Endothelial cell of umbilical vein (primary cell): ENCODE measurements around the gene NCEH1. TPM values are rescaled to one million over a fixed set of nuclear protein-coding genes. Genes with fewer than 3 reads are reported as not detected.

Source experiments
- BruUV-seq: library from RNA; stranded (reverse); fragments of 400-500 nt; replicated peaks from 2 replicates; lab custom pipeline; 2021; lab: Mats Ljungman, UMichigan
- CTCF ChIA-PET: fragments of 300-600, 350-600 bp; sonication (Branson Sonifier 250); formaldehyde crosslinking; loops from one replicate; lab custom pipeline; 2021; ENCODE audit warnings: antibody characterized with exemption, inconsistent platforms; lab: Charles Lee
- POLR2A ChIA-PET: fragments of 300-600, 350-600 bp; sonication (Branson Sonifier 250); formaldehyde crosslinking; loops from one replicate; lab custom pipeline; 2021; ENCODE audit warnings: antibody characterized with exemption, inconsistent platforms; lab: Charles Lee
- DNase-seq: peaks from one replicate; pipeline ENCODE4 v3.0.0-alpha.2; 2011; ENCODE audit warnings: low read depth, low spot score
- FAIRE-seq: peaks from 2 replicates; lab custom pipeline; 2011; peaks lifted over from hg19 to GRCh38; lab: Jason Lieb, UNC
- H2AFZ ChIP-seq: 2 replicates; pipeline ENCODE4 v1.6.0; 2012; ENCODE audit warnings: low read depth, low read length, control low read depth, inconsistent platforms
- H3K27ac ChIP-seq: 2 replicates; pipeline ENCODE4 v1.5.1; 2011; ENCODE audit warnings: low read depth, mild to moderate bottlenecking, control low read depth, low read length, moderate library complexity; ENCODE audit not compliant: insufficient read depth
- H3K27me3 ChIP-seq, 2 experiments: 2 replicates each; pipeline versions ENCODE4 v1.6.0 to v1.6.1; 2011; ENCODE audit warnings: low read length in 2 of 2, mixed read lengths in 1 of 2; ENCODE audit not compliant: control insufficient read depth in 2 of 2, insufficient read depth in 2 of 2
- H3K36me3 ChIP-seq, 2 experiments: 2 replicates in 1 of 2; 3 replicates in 1 of 2; pipeline ENCODE4 v1.5.1; 2011; ENCODE audit warnings: low read length in 2 of 2, mild to moderate bottlenecking in 1 of 2, moderate library complexity in 1 of 2; ENCODE audit not compliant: control insufficient read depth in 2 of 2, insufficient read depth in 2 of 2; ENCODE audit errors: extremely low read depth in 1 of 2
- H3K4me1 ChIP-seq: 3 replicates; pipeline ENCODE4 v1.5.1; 2011; ENCODE audit warnings: mild to moderate bottlenecking, low read length; ENCODE audit not compliant: control insufficient read depth, insufficient read depth; ENCODE audit errors: extremely low read depth
- H3K4me2 ChIP-seq: 2 replicates; pipeline ENCODE4 v1.6.1; 2011; ENCODE audit warnings: low read length, control low read depth, mixed read lengths; ENCODE audit not compliant: insufficient read depth
- H3K4me3 ChIP-seq, 3 experiments: fragments of 200-600 bp in 1 of 3; sonication (generic), shearing (Covaris generic) in 1 of 3; replicated peaks in 1 of 3; 2 replicates each; pipeline ENCODE4 v1.5.1; 2011 to 2016; ENCODE audit warnings: control low read depth in 3 of 3, low read length in 3 of 3, mild to moderate bottlenecking in 2 of 3, inconsistent platforms in 1 of 3, low read depth in 1 of 3, moderate library complexity in 1 of 3; ENCODE audit not compliant: insufficient read depth in 1 of 3
- H3K79me2 ChIP-seq: 2 replicates; pipeline ENCODE4 v1.6.0; 2012; ENCODE audit warnings: low read length, inconsistent platforms; ENCODE audit not compliant: control insufficient read depth, insufficient read depth
- H3K9ac ChIP-seq: replicated peaks from 2 replicates; pipeline ENCODE3; 2011; ENCODE audit warnings: low read length, control low read depth; ENCODE audit not compliant: insufficient read depth; ENCODE audit errors: extremely low read depth
- H3K9me1 ChIP-seq: replicated peaks from 3 replicates; pipeline ENCODE4 v1.6.0; 2011; ENCODE audit warnings: mild to moderate bottlenecking, low read length; ENCODE audit not compliant: control insufficient read depth, insufficient read depth; ENCODE audit errors: extremely low read depth
- H3K9me3 ChIP-seq: replicated peaks from 2 replicates; pipeline ENCODE4 v1.5.1; 2012; ENCODE audit warnings: low read length, inconsistent platforms; ENCODE audit not compliant: control insufficient read depth, insufficient read depth
- H4K20me1 ChIP-seq: replicated peaks from 2 replicates; pipeline ENCODE3; 2011; ENCODE audit warnings: mild to moderate bottlenecking, low read length; ENCODE audit not compliant: control insufficient read depth, insufficient read depth; ENCODE audit errors: extremely low read depth
- CTCF ChIP-seq, 2 donors: IDR thresholded peaks; 1 replicate in 1 of 2; 2 replicates in 1 of 2; pipeline ENCODE4 v1.5.1; 2011; ENCODE audit warnings: low read length in 2 of 2, mild to moderate bottlenecking in 2 of 2, moderate library complexity in 2 of 2, control low read depth in 1 of 2, inconsistent platforms in 1 of 2, low read depth in 1 of 2; ENCODE audit not compliant: insufficient read depth in 1 of 2; ENCODE audit errors: extremely low read depth in 1 of 2
- EZH2 ChIP-seq: IDR thresholded peaks from 2 replicates; pipeline ENCODE4 v1.6.1; 2012; ENCODE audit warnings: borderline replicate concordance, low read depth, mild to moderate bottlenecking, moderate library complexity, low read length, inconsistent platforms; ENCODE audit not compliant: severe bottlenecking
- FOS ChIP-seq: IDR thresholded peaks from 2 replicates; pipeline ENCODE4 v1.6.1; 2011; ENCODE audit warnings: mild to moderate bottlenecking, low read length, moderate library complexity, borderline replicate concordance; ENCODE audit not compliant: insufficient read depth
- GATA2 ChIP-seq: IDR thresholded peaks from 2 replicates; pipeline ENCODE4 v1.7.0; 2011; ENCODE audit warnings: low read depth, mild to moderate bottlenecking, moderate library complexity, mixed read lengths, low read length; ENCODE audit not compliant: insufficient read length, insufficient read depth
- JUN ChIP-seq: IDR thresholded peaks from 2 replicates; pipeline ENCODE4 v1.6.1; 2011; ENCODE audit warnings: borderline replicate concordance, low read depth; ENCODE audit not compliant: insufficient read length, insufficient read depth
- MAX ChIP-seq: IDR thresholded peaks from 2 replicates; pipeline ENCODE4 v1.6.1; 2011; ENCODE audit not compliant: insufficient read depth, insufficient read length
- MYC ChIP-seq: IDR thresholded peaks from one replicate; pipeline ENCODE4 v1.6.1; 2011; ENCODE audit warnings: mild to moderate bottlenecking, low read depth, low read length
- POLR2A ChIP-seq: IDR thresholded peaks from 2 replicates; pipeline ENCODE4 v1.6.1; 2012; ENCODE audit warnings: low read depth, mild to moderate bottlenecking, control low read depth, low read length
- POLR2AphosphoS5 ChIP-seq: IDR thresholded peaks from 2 replicates; pipeline ENCODE4 v1.6.1; 2012; ENCODE audit warnings: low read depth, mild to moderate bottlenecking, control low read depth, low read length, moderate library complexity; ENCODE audit not compliant: insufficient read depth
- dilution Hi-C: fragments of 300-500 bp; cut with MboI; formaldehyde crosslinking; loops from one replicate; pipeline ENCODE4 v1.15.0; 2019; ENCODE audit warnings: low sequenced_read_pairs; ENCODE audit not compliant: extremely low pct_ligation_motif_present
- intact Hi-C: fragments of 100-400 bp; cut with micrococcal nuclease; formaldehyde crosslinking; loops from one replicate; pipeline ENCODE4 v1.10.0; 2022
- polyA plus RNA-seq, 4 experiments: library from polyadenylated mRNA; depleted of rRNA in 3 of 4; stranded (reverse) in 3 of 4; unstranded in 1 of 4; fragments of >200 nt; gene quantifications; 2 replicates each; pipeline versions ENCODE4 v1.2.1 to v1.2.3, GENCODE V29; 2011 to 2012; ENCODE audit warnings: missing spikeins in 1 of 4
- total RNA-seq: library from RNA; stranded (reverse); gene quantifications from 2 replicates; pipeline ENCODE4 v1.2.3, GENCODE V29; 2021

The NCEH1 gene
- total and polyA plus RNA-seq, 2 donors (not counting 3 experiments of a cell fraction or from before 2014, with no cell fraction given), result 10.0 to 20.3 TPM

DNA sequence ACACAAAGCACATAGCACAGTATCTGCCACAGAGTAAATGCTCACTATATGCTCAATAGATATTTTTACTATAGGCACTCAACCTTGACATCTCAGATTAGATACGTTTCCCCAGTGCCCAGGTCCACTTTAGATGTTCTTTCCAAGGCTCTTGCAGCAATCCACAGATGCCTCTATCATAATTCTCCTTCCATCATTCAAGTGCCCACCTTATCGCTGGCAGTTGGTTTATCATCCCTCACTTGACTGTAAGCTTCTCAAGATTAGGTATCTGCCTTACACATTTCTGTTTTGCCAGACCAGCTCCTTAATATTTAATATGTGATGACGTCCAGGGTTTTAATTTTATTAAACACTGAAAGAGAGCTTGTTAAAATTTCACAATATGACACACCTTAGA is 8.6 kb downstream of the NCEH1 start:
- DNase-seq (no peak), FAIRE-seq (no peak)
- dilution Hi-C loops (no loop called here), intact Hi-C loops (no loop called here)
- CTCF ChIA-PET, result interaction anchor here (0.7 to 4.8 kb wide), 2 partner anchors 10 to 15 kb away, joined by 3 to 26 read pairs; no protein-coding TSS in a partner anchor
- Histone ChIP-seq H3K27ac (no peak overlapping the region), H3K4me2 (no peak overlapping the region), H2AFZ (no peak overlapping the region), H3K9me1 (no peaks in the 10 kb centered on the region), H3K9ac (no peak overlapping the region), H3K4me1 (no peaks in the 10 kb centered on the region), H3K27me3 (no peaks in the 10 kb centered on the region), H4K20me1 (no peaks in the 10 kb centered on the region), H3K9me3 (no peaks in the 10 kb centered on the region), H3K36me3 (no peaks in the 10 kb centered on the region), H3K79me2 (peaks cover 81% of the 10 kb centered on the region), H3K4me3 (no peak overlapping the region)
- POLR2A ChIA-PET, result interaction anchor here (0.6 kb wide), 1 partner anchor 48 kb away, joined by 3 read pairs; the partner anchor contains the start of gene ECT2
- TF ChIP-seq JUN (no peak), MAX (no peak), EZH2 (no peak), GATA2 (no peak), MYC (no peak), POLR2AphosphoS5 (no peak), POLR2A (no peak), CTCF (IDR thresholded peaks at IDR 0.05; ENCODE audit: extremely low read depth in 1 of 2, insufficient read depth in 1 of 2, low read depth in 1 of 2, low read length in 2 of 2) (no peak), FOS (no peak)
- BruUV-seq, result no TSS peak
